Activated T-cell treated with anti-CD3 and anti-CD28 coated beads for 48 hours (primary cell): ENCODE measurements around the gene ID1.

ENCODE experiments used
- DNase-seq: peaks from one replicate; pipeline ENCODE4 v3.0.0-alpha.2; 2020; ENCODE audit warnings: low read depth

Gene ID1

GRCh38 chr20:31605031-31605901 lies at the start of gene ID1:
ID1 (plus strand) TSS chr20:31605289; CDS start chr20:31605388, 99 bp downstream.
- peak; percentile 82 for DNase-seq

- DNase-seq = no peak
These were observed 45.4 kb upstream of the ID1 start for GRCh38 chr20:31559704-31560093.

GRCh38 chr20:31560094-31560745 lies 44.9 kb upstream of the ID1 start:
- DNase-seq = peak; percentile 69

GRCh38 chr20:31560746-31561598 lies 44.1 kb upstream of the ID1 start:
- DNase-seq = no peak

- DNase-seq = no peak
These were observed 42.8 kb upstream of the ID1 start for GRCh38 chr20:31562241-31562640.

- DNase-seq = no peak
These were observed 40.8 kb upstream of the ID1 start for GRCh38 chr20:31564284-31564683.

- DNase-seq = no peak
These were observed 39.3 kb upstream of the ID1 start for GRCh38 chr20:31565699-31566318.

- DNase-seq = no peak
These were observed 38.8 kb upstream of the ID1 start for GRCh38 chr20:31566319-31566657.

GRCh38 chr20:31566658-31567379 lies 38.3 kb upstream of the ID1 start:
- DNase-seq = no peak

GRCh38 chr20:31567380-31567720 lies 37.7 kb upstream of the ID1 start:
- no peak for DNase-seq

GRCh38 chr20:31568041-31568731 lies 36.9 kb upstream of the ID1 start:
- no peak for DNase-seq

- DNase-seq = no peak
These were observed 36.3 kb upstream of the ID1 start for GRCh38 chr20:31568773-31569162.

GRCh38 chr20:31569163-31570020 lies 35.7 kb upstream of the ID1 start:
- peak; percentile 49 for DNase-seq

- no peak for DNase-seq
These were observed 35.0 kb upstream of the ID1 start for GRCh38 chr20:31570021-31570463.

- DNase-seq = no peak
These were observed 34.1 kb upstream of the ID1 start for GRCh38 chr20:31570735-31571617.

- DNase-seq = no peak
These were observed 32.9 kb upstream of the ID1 start for GRCh38 chr20:31572042-31572700.

GRCh38 chr20:31572701-31573554 lies 32.2 kb upstream of the ID1 start:
- peak; percentile 91 for DNase-seq
